ENCODE data around the gene EHMT1.
"Not testable (repeated sequence)": the region's sequence is repeated elsewhere in the genome, so short reads cannot be mapped to it uniquely, and the experiment has no call there.

The EHMT1 gene

GRCh38 chr9:137615387-137615871, 3.4 kb upstream of the EHMT1 start:
- no peak for DNase-seq (ENCODE audit: low read depth)

- DNase-seq (ENCODE audit: low read depth) = peak; percentile 51
Measured at GRCh38 chr9:137619240-137620047, 639 bp downstream of the EHMT1 start.

GRCh38 chr9:137620048-137620405, 1.2 kb downstream of the EHMT1 start:
- DNase-seq (ENCODE audit: low read depth) = no peak

- DNase-seq (ENCODE audit: low read depth) = no peak
Measured at GRCh38 chr9:137620581-137620980, 1.8 kb downstream of the EHMT1 start.

DNA sequence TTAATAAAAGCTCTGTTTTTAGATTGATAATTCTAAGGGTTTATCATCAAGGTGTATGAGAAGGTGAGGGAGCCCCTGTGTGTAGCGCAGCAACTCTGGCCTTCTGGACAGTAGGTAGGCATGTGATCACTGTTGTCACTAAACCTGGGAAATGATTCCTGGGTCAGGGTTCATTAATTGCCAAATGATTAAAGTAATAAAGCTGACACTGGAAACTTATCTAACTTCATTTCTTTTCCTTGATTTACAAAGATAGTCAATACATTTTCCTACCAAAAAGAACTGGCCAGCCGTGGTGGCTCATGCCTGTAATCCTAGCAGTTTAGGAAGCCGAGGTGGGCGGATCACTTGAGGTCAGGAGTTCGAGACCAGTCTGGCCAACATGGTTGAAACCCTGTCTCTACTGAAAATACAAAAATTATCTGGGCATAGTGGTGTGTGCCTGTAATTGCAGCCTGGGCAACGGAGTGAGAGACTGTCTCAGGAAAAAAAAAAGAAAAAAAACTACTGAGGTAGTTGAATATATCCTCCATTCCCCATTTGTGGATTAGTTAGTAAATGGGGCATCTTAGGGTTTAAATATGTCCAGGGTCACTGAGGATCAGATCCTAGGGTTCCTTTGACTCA, 2.4 kb downstream of the EHMT1 start:
- DNase-seq (ENCODE audit: low read depth) = no peak

DNA sequence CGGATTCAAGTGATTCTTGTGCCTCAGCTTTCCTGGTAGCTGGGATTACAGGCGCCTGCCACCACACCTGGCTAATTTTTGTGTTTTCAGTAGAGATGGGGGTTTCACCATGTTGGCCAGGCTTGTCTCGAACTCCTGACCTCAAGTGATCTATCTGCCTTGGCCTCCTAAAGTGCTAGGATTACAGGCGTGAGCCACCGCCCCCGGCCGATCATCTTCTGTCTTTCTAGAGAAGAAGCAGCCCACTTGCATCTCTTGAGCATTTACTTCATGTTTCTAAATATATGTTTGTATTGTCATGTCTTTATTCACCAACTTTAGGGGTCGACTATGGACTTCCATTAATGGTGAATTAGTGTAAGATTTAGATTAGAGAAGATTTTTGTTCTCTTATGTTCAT, 3.4 kb downstream of the EHMT1 start:
- not testable (repeated sequence) for DNase-seq (ENCODE audit: low read depth)

DNA sequence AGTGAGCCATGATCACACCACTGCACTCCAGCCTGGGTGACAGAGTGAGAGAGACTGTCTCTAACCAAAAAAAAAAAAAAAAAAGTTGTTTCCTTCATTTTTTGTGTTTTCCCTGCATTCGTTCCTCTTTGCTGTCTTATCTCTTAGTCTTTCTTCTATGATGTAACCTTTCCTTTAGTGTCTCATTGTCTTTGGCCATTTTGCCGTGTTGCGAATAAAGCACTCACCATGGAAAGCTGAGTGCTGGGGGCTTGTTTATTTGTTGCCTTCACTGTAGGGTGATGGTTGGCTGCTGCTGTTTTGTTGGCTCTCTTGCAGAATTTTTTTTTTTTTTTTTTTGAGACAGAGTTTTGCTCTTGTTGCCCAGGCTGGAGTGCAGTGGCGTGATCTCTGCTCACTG, 7.7 kb downstream of the EHMT1 start:
- DNase-seq (ENCODE audit: low read depth) = no peak

DNA sequence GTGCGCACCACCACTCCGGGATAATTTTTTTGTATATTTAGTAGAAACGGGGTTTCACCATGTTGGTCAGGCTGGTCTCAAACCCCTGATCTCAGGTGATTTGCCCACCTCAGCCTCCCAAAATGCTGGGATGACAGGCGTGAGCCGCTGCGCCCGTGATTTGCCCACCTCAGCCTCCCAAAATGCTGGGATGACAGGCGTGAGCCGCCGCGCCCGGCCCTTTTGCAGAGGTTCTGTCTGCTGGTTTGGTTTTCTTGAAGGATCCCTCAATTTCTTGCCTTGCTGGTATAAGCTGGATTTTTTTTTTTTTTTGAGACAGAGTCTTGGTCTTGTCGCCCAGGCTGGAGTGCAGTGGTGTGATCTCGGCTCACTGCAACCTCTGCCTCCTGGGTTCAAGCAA, 8.6 kb downstream of the EHMT1 start:
- DNase-seq (ENCODE audit: low read depth) = not testable (repeated sequence)

DNA sequence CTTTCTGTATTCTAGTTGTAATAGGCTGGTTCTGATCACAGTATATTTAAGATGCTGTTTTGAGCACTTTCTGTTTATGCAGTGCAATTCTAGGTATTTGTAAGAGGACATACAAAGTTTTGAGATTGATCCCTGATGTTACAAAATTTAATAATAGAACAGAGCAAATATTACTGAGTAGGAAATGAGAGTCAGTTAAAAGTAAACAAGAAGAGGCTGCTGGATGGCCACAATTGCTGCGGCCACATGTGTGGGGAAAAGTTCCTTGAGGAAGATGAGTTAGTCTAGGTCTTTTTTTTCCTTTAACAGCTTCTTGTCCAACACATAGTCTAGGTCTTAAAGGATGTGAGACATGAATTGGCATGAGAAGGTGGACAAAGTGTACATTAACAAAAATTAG, 11.3 kb downstream of the EHMT1 start:
- peak; percentile 56 for DNase-seq (ENCODE audit: low read depth)

GRCh38 chr9:137630679-137631078, 11.9 kb downstream of the EHMT1 start:
- DNase-seq (ENCODE audit: low read depth) = peak; percentile 47

DNA sequence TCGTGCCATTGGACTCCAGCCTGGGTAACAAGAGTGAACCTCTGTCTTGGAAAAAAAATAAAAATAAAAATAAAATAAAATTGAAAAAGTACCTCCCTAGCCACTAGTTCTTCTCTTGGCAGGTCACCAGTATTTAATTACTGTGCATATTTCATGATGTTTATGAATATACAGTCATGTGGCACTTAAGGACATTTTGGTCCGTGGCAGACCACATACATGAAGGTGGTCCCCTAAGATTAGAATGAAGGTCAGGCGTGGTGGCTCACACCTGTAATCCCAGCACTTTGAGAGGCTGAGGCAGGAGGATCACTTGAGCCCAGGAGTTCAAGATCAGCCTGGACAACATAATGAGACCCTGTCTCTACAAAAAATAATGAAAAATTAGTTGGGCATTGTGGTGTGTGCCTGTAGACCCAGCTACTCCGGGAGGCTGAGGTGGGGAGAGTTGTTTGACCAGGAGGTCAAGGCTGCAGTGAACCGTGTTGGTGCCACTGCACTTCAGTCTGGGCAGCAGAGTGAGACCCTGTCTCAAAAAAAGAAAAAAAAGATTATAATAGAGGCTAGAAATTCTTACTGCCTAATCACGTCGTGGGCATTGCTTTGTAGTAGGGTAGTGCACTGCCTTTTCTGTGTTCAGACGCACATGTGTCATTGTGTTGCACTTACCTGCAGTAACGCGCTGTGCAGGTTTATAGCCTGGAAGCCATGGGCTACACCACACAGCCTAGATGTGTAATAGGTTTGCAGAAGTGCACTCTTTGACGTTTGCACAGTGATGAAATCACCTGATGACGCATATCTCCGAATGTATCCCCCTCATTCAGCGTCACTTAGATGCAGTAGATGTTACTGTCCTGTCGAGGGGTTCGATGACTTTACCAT, 12.8 kb downstream of the EHMT1 start:
- DNase-seq (ENCODE audit: low read depth) = no peak

GRCh38 chr9:137632230-137633161, 13.7 kb downstream of the EHMT1 start:
- DNase-seq (ENCODE audit: low read depth) = peak; percentile 21

- peak; percentile 80 for DNase-seq (ENCODE audit: low read depth)
Measured at GRCh38 chr9:137634016-137634415, 15.2 kb downstream of the EHMT1 start.

DNA sequence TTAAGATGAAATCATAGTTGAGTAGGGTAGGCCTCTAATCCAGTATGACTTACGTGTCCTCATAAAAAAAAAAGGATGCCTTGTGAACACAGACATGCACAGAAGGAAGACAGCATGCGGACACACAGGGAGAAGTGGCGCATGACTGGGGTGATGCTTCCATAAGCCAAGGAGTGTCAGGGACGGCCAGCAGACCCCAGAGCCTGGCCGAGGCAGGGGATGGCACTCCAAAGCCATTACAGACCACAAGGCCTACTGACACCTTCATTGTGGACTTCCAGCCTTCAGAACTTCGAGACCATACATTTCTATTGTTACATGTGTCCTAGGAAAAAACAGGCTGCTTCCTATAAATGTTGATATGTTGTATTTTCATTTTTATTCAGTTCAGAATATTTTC, 19.9 kb downstream of the EHMT1 start:
- no peak for DNase-seq (ENCODE audit: low read depth)

DNA sequence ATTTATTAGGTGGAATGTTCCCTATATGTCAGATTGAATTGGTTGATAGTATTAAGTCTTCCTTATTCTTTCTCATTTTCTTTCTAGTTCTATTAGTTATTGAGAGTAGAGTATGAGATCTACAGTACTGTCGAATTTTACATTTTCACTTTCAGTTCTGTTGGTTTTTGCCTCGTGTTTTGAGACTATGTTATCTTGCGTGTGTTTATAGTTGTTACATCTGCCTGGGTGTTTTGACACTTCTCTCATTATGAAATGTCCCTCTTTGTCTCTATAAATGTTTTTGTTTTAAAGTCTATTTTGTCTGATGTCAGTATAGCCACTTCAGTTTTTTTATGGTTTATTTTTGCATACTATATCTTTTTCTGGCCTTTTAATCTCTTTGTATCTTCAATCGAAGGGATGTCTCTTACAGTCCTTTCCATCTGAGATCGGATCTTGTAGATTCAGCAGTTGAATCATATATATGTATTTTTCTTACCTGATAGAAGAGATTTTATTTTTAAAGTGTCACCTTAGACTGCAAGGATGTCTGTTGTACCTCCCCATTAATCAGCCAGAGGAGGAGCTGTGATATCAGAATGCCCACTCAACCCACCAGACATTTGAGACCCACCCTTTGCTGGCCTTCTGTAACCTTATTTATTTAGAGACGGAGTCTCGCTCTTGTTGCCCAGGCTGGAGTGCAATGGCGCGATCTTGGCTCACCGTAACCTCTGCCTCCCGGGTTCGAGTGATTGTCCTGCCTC, 20.7 kb downstream of the EHMT1 start:
- no peak for DNase-seq (ENCODE audit: low read depth)

DNA sequence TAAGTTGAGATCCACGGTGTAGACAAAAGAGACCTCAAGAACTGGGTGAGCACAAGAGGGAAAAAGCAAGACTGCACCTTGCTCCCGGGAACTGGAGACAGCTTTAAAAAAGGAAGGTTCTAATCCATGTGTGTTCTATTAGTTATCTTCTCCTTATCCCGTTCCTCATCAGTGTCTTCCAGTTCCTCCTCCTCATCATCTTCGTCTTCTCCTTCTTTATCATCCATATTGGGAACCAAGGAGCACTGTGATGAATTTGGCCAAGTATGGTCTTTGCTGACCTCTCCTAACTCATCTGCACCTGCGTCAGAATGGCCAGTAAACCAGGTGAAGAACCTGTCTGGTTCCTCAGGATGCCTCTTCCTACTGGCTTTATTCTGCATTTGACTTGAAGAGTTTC, 22.1 kb downstream of the EHMT1 start:
- no peak for DNase-seq (ENCODE audit: low read depth)

DNA sequence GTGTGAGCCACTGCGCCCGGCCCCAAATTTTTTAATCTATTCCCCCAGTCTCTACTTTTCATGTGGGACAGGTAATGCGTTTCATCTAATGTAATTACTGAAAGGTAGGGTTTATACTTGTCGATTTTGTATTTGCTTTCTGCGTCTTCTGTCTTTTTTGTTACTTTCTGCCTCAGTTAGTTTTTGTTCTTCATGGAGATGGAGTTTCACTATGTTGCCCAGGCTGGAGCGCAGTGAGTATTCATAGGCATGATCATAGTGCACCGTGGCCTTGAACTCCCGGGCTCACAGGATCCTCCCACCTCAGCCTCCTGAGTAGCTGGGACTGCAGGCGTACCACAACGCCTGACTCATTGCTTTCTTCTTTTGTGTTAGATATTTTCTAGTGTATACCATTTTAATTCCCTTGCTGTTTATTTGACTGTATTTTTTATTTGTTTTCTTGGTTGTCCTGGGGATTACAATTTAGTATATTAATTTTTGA, 23.4 kb downstream of the EHMT1 start:
- no peak for DNase-seq (ENCODE audit: low read depth)

- DNase-seq (ENCODE audit: low read depth) = no peak
Measured at GRCh38 chr9:137642892-137643291, 24.1 kb downstream of the EHMT1 start.

DNA sequence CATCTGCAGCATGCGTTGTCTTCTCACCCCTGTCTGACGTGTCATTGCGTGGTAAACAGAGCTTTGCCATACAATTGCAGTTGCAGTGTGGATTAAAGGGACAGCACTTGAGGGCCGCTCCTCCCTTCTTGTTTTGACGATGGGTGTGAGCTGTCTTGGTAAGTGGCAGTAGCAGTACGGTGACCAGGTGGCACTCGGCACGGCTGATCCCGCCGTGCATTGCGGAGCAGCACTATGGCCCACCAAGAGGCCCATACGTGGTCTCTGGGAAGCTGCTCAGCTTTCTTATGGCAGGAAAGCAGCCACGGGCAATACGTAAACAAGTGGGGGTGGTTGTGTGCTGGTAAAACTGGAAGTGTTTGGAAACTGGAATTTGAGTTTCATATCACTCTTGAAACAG, 25.1 kb downstream of the EHMT1 start:
- no peak for DNase-seq (ENCODE audit: low read depth)

DNA sequence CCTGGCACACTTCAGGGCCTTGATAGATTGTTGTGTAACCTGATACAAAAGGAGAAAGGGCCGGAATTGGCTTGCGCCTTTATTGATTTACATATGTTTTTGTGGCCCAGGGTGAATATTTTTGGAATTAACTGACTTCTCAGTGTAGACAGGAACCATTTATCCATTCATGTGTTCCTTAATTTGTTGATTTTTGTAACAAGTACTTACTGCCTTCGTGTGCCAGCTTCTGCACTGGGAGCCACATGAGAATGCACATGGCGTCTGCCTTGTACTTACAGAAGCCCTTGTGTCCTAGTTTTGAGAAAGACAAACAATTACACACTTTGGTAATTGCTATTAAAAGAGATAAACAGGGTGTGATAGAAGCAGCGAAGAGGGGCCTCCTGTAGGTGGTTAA, 26.4 kb downstream of the EHMT1 start:
- DNase-seq (ENCODE audit: low read depth) = no peak

GRCh38 chr9:137646341-137646740, 27.5 kb downstream of the EHMT1 start:
- no peak for DNase-seq (ENCODE audit: low read depth)
